OCI-LY1 (cell line): ENCODE results near the gene FKBP10.

Experiments used
- CTCF ChIP-seq: fragments of 200-600 bp; sonication (generic), shearing (Covaris generic); IDR thresholded peaks from 2 replicates; pipeline ENCODE4 v1.5.1; 2017; ENCODE audit warnings: mild to moderate bottlenecking, antibody characterized with exemption, low read length, moderate library complexity, mixed read lengths
- EZH2 ChIP-seq: fragments of 200-600 bp; sonication (generic), shearing (Covaris generic); IDR thresholded peaks from 2 replicates; pipeline ENCODE4 v1.8.0; 2017; ENCODE audit warnings: borderline replicate concordance, mixed run types, mild to moderate bottlenecking, antibody characterized with exemption, low read length, moderate library complexity, mixed read lengths

GRCh38 chr17:41779954-41780353 lies 32.9 kb upstream of the FKBP10 start:
- TF ChIP-seq EZH2 (no peak), CTCF (no peak)
